ENCODE measurements around the gene CECR2. TPM values are rescaled to one million over a fixed set of nuclear protein-coding genes. Genes with fewer than 3 reads are reported as not detected.

The CECR2 gene
- 1 to 10 TPM in 5 of 7 donors, under 1 TPM in 2; 0.87 to 6.7 (median 2.6) TPM for total RNA-seq
- polyA plus RNA-seq, result 1 to 10 TPM in 1 of 2 donors, under 1 TPM in 1; 0.99 to 1.1 TPM
- long read RNA-seq, donor 1, result 0 reads
- long read RNA-seq, donor 2, result 0 reads
- long read RNA-seq, donor 3, partial matches to known transcripts, result 1 of 1 reads
- long read RNA-seq, donor 3, other reads (novel, unspliced or antisense), result 0 of 1 reads

- DNase-seq, result peak in 4 of 5 donors; percentile 11 to 48 (median 35)
- TF ChIP-seq CTCF (IDR thresholded peaks at IDR 0.05) (no peak), EP300 (IDR thresholded peaks at IDR 0.05) (no peak), POLR2A (IDR thresholded peaks at IDR 0.05) (no peak)
- intact Hi-C loops (cut with DNase I), result no loop called here
- Histone ChIP-seq H3K27ac (peak within 1 kb of the TSS; percentile 52 to 89), H3K4me1 (ENCODE audit: insufficient read depth) (peaks cover 3% of the 10 kb centered on the region), H3K4me3 (peak within 1 kb of the TSS; percentile 44), H3K9me3 (peaks cover 0 to 3% of the 10 kb centered on the region in 2 donors), H3K36me3 (no peaks in the 10 kb centered on the region), H3K27me3 (no peaks in the 10 kb centered on the region)
- WGBS, 3 donors, result 0 to 2% (median 1%) methylated on average over 33 to 92 of the region's 92 CpGs
Observed at GRCh38 chr22:17369439-17370025, at the start of gene CECR2. Gene CECR2, plus strand, starts transcription at chr22:17369460. Its CDS starts 324 bp downstream, at chr22:17369784.

DNA sequence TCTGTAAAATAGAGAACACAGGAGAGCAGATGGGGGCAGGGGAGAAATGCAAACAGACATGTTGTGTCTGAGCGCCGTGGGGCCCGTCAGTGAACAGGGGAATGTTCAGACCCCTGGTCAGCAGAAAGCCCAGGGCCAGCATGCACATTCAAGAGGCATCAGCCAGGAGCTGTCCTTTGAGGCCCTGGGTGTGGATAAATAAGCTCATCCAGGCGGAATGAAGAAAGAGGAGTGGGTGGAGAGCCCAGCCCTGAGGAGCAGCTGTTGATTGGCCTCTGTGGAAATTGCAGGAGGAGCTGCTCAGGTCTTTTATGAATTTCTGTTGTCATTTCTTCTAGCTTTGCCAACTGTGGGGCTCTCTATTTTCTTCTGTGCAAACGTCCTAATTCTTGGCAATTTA, 49.7 kb upstream of the CECR2 start:
- intact Hi-C loops (cut with DNase I), result no loop called here
- DNase-seq, result no peak
- Histone ChIP-seq H3K4me1 (ENCODE audit: insufficient read depth) (no peaks in the 10 kb centered on the region), H3K36me3 (no peaks in the 10 kb centered on the region), H3K4me3 (no peak overlapping the region), H3K27ac (no peak overlapping the region), H3K27me3 (no peaks in the 10 kb centered on the region), H3K9me3 (no peaks in the 10 kb centered on the region)
- no peak for TF ChIP-seq POLR2A (IDR thresholded peaks at IDR 0.05)
- WGBS, 3 donors, result 19 to 21% (median 21%) methylated on average over 5 of the region's 5 CpGs

GRCh38 chr22:17322511-17322910, 46.7 kb upstream of the CECR2 start:
- Histone ChIP-seq H3K27me3 (no peaks in the 10 kb centered on the region), H3K27ac (no peak overlapping the region), H3K9me3 (no peaks in the 10 kb centered on the region), H3K4me3 (no peak overlapping the region), H3K36me3 (no peaks in the 10 kb centered on the region), H3K4me1 (ENCODE audit: insufficient read depth) (no peaks in the 10 kb centered on the region)
- 41 to 46% (median 42%) methylated on average over 4 of the region's 4 CpGs for WGBS, 3 donors
- no peak for DNase-seq
- intact Hi-C loops (cut with DNase I), result no loop called here
- TF ChIP-seq CTCF (IDR thresholded peaks at IDR 0.05) (no peak), POLR2A (IDR thresholded peaks at IDR 0.05) (no peak), EP300 (IDR thresholded peaks at IDR 0.05) (no peak)

DNA sequence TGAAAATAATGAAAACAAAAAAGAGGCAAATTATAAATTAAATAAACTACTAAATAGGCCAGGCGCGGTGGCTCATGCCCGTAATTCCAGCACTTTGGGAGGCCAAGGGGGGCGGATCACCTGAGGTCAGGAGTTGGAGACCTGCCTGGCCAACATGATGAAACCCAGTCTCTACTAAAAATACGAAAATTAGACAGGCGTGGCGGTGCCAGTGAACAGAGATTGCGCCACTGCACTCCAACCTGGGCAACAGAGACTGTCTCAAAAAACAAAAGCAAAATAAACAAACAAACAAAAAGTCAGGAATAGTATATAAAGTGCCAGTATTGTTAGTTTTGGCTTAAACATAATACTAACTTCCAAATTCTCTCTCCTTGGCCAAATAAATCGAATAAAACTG, 37.6 kb upstream of the CECR2 start:
- intact Hi-C loops (cut with DNase I), result no loop called here
- no peak for DNase-seq
- Histone ChIP-seq H3K9me3 (no peaks in the 10 kb centered on the region), H3K4me1 (ENCODE audit: insufficient read depth) (no peaks in the 10 kb centered on the region), H3K27me3 (no peaks in the 10 kb centered on the region), H3K27ac (no peak overlapping the region), H3K36me3 (no peaks in the 10 kb centered on the region), H3K4me3 (no peak overlapping the region)
- 88 to 91% (median 89%) methylated on average over 9 of the region's 9 CpGs for WGBS, 3 donors
- no peak for TF ChIP-seq POLR2A (IDR thresholded peaks at IDR 0.05)
- TF ChIP-seq EP300 (IDR thresholded peaks at IDR 0.05), result no peak
- no peak for TF ChIP-seq CTCF (IDR thresholded peaks at IDR 0.05)

DNA sequence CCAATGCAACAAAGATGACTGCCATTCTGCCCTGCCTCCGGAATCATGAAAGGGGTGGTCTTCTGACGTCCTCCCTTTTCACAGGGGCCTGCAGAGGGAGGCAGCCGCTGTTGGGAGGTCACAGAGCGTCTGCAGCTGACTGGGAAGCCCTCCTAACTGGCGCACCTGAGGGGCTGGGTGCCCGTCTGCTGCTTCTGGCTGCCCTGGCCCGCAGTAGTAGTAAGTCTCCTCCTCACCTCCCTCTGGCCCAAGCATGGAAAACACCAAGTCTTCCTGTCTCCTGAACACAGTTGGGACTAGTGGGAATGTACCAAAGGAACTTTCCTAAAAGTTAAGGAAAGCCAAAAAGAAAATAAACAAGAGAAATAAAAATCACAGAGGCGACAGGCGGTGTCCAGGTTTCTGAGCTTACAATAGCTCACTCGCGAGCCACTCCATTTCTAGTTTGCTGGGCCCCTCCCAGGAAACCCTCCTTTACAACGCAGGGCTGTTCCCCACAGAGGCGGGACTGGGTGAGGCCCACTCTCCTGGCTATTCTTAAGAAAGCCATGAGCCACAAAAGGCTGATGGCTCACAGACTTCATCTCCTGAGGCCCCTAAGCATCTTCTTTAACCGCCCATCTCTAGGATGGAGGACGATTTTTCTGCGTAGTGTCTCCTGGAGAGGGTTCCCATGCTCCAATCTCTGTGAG, 37.0 kb upstream of the CECR2 start:
- no peaks in the 10 kb centered on the region for H3K9me3 ChIP-seq
- no peaks in the 10 kb centered on the region for H3K36me3 ChIP-seq
- no peak overlapping the region for H3K27ac ChIP-seq
- no peaks in the 10 kb centered on the region for H3K4me1 ChIP-seq (ENCODE audit: insufficient read depth)
- no peak for DNase-seq
- TF ChIP-seq CTCF (IDR thresholded peaks at IDR 0.05) (no peak), POLR2A (IDR thresholded peaks at IDR 0.05) (no peak), EP300 (IDR thresholded peaks at IDR 0.05) (no peak)
- no peak overlapping the region for H3K4me3 ChIP-seq
- intact Hi-C loops (cut with DNase I), result no loop called here
- WGBS, 3 donors, result 79 to 82% (median 80%) methylated on average over 16 of the region's 16 CpGs
- H3K27me3 ChIP-seq, result no peaks in the 10 kb centered on the region
